ENCODE results near the gene AWAT2.

Gene AWAT2

GRCh38 chrX:70025464-70025863 lies 24.3 kb downstream of the AWAT2 start:
- Histone ChIP-seq H3K27me3 (replicated peaks; ENCODE audit: control insufficient read depth, insufficient read depth, low read length) (no peaks in the 10 kb centered on the region), H3K36me3 (ENCODE audit: control insufficient read depth, insufficient read depth, low read length) (no peaks in the 10 kb centered on the region), H3K4me3 (replicated peaks; ENCODE audit: low read depth, low read length) (no peak overlapping the region)
- no peak for DNase-seq (ENCODE audit: extremely low read depth, insufficient read length)
- TF ChIP-seq CTCF (IDR thresholded peaks at IDR 0.05; ENCODE audit: insufficient read depth, low read length, poor library complexity, severe bottlenecking), result no peak

GRCh38 chrX:70022616-70023015 lies 27.1 kb downstream of the AWAT2 start:
- Histone ChIP-seq H3K4me3 (replicated peaks; ENCODE audit: low read depth, low read length) (no peak overlapping the region), H3K36me3 (ENCODE audit: control insufficient read depth, insufficient read depth, low read length) (no peaks in the 10 kb centered on the region), H3K27me3 (replicated peaks; ENCODE audit: control insufficient read depth, insufficient read depth, low read length) (no peaks in the 10 kb centered on the region)
- no peak for TF ChIP-seq CTCF (IDR thresholded peaks at IDR 0.05; ENCODE audit: insufficient read depth, low read length, poor library complexity, severe bottlenecking)
- DNase-seq (ENCODE audit: extremely low read depth, insufficient read length), result no peak

GRCh38 chrX:70016513-70016912 lies 33.2 kb downstream of the AWAT2 start:
- Histone ChIP-seq H3K4me3 (replicated peaks; ENCODE audit: low read depth, low read length) (no peak overlapping the region), H3K36me3 (ENCODE audit: control insufficient read depth, insufficient read depth, low read length) (no peaks in the 10 kb centered on the region), H3K27me3 (replicated peaks; ENCODE audit: control insufficient read depth, insufficient read depth, low read length) (no peaks in the 10 kb centered on the region)
- TF ChIP-seq CTCF (IDR thresholded peaks at IDR 0.05; ENCODE audit: insufficient read depth, low read length, poor library complexity, severe bottlenecking), result no peak
- no peak for DNase-seq (ENCODE audit: extremely low read depth, insufficient read length)

- TF ChIP-seq CTCF (IDR thresholded peaks at IDR 0.05; ENCODE audit: insufficient read depth, low read length, poor library complexity, severe bottlenecking), result no peak
- DNase-seq (ENCODE audit: extremely low read depth, insufficient read length), result no peak
- no peaks in the 10 kb centered on the region for H3K27me3 ChIP-seq (replicated peaks; ENCODE audit: control insufficient read depth, insufficient read depth, low read length)
- H3K36me3 ChIP-seq (ENCODE audit: control insufficient read depth, insufficient read depth, low read length), result no peaks in the 10 kb centered on the region
- no peak overlapping the region for H3K4me3 ChIP-seq (replicated peaks; ENCODE audit: low read depth, low read length)
These were observed 36.0 kb downstream of the AWAT2 start for GRCh38 chrX:70013466-70014381.

GRCh38 chrX:70012756-70013155 lies 37.0 kb downstream of the AWAT2 start:
- H3K36me3 ChIP-seq (ENCODE audit: control insufficient read depth, insufficient read depth, low read length), result no peaks in the 10 kb centered on the region
- TF ChIP-seq CTCF (IDR thresholded peaks at IDR 0.05; ENCODE audit: insufficient read depth, low read length, poor library complexity, severe bottlenecking), result no peak
- H3K4me3 ChIP-seq (replicated peaks; ENCODE audit: low read depth, low read length), result no peak overlapping the region
- H3K27me3 ChIP-seq (replicated peaks; ENCODE audit: control insufficient read depth, insufficient read depth, low read length), result no peaks in the 10 kb centered on the region
- no peak for DNase-seq (ENCODE audit: extremely low read depth, insufficient read length)

All from GM06990 (cell line).